Spleen (tissue), 11 donors: ENCODE results near the gene GCFC2. TPM values are rescaled to one million over a fixed set of nuclear protein-coding genes. Genes with fewer than 3 reads are reported as not detected.

Experiments
- DNase-seq: peaks from one replicate; pipeline ENCODE4 v3.0.0-alpha.2; 2020
- H3K27ac ChIP-seq, 8 donors: fragments of 200-600 bp; sonication (generic) in 7 of 8; 1 replicate in 4 of 8; 2 replicates in 4 of 8; pipeline versions ENCODE4 v1.5.0 to v1.8.0; 2016 to 2021; ENCODE audit warnings: inconsistent platforms in 4 of 8, mild to moderate bottlenecking in 4 of 8, moderate library complexity in 1 of 8
- H3K27me3 ChIP-seq, 7 donors: fragments of 200-600 bp; sonication (generic) in 6 of 7; replicated peaks in 1 of 7; 1 replicate in 4 of 7; 2 replicates in 3 of 7; pipeline versions ENCODE4 v1.5.0 to v1.8.0; 2016 to 2021; ENCODE audit warnings: inconsistent platforms in 3 of 7, mild to moderate bottlenecking in 1 of 7
- H3K36me3 ChIP-seq, 6 donors: fragments of 200-600 bp; sonication (generic) in 5 of 6; 1 replicate in 4 of 6; 2 replicates in 2 of 6; pipeline versions ENCODE4 v1.5.0 to v1.8.0; 2016 to 2021; ENCODE audit warnings: inconsistent platforms in 2 of 6
- H3K4me1 ChIP-seq, 6 donors: fragments of 200-600 bp; sonication (generic) in 5 of 6; 1 replicate in 3 of 6; 2 replicates in 3 of 6; pipeline versions ENCODE4 v1.5.0 to v1.8.0; 2016 to 2021; ENCODE audit warnings: inconsistent platforms in 3 of 6
- H3K4me3 ChIP-seq, 8 donors: fragments of 200-600 bp; sonication (generic) in 7 of 8; 1 replicate in 4 of 8; 2 replicates in 4 of 8; pipeline versions ENCODE4 v1.5.0 to v1.8.0; 2016 to 2021; ENCODE audit warnings: inconsistent platforms in 4 of 8, mild to moderate bottlenecking in 4 of 8, moderate library complexity in 2 of 8
- H3K9me3 ChIP-seq, 8 donors: fragments of 200-600 bp; sonication (generic) in 7 of 8; 1 replicate in 4 of 8; 2 replicates in 4 of 8; pipeline versions ENCODE4 v1.5.0 to v1.8.0; 2016 to 2021; ENCODE audit warnings: inconsistent platforms in 4 of 8
- POLR2A ChIP-seq, 3 donors: fragments of 450-650 bp; IDR thresholded peaks; one replicate each; pipeline ENCODE4 v1.5.1; 2017; ENCODE audit warnings: antibody characterized with exemption in 3 of 3, mild to moderate bottlenecking in 1 of 3
- POLR2AphosphoS5 ChIP-seq, 3 donors: sonication (generic); formaldehyde crosslinking; IDR thresholded peaks; one replicate each; pipeline ENCODE4 v1.5.1; 2017; ENCODE audit warnings: antibody characterized with exemption in 3 of 3
- WGBS, 5 donors: extraction: QIAGEN DNeasy Blood & Tissue Kit in 3 of 5; methylation state at CpG; one replicate each; pipeline versions ENCODE4 v1.1.5 to v1.1.7; 2013 to 2018; 5-methylcytosine and 5-hydroxymethylcytosine counted together
- intact Hi-C: fragments of 100-400 bp; cut with DNase I; formaldehyde crosslinking; loops from one replicate; pipeline ENCODE4 v1.15.0; 2023; ENCODE audit warnings: low total_unique reads
- polyA plus RNA-seq, 3 donors: library from polyadenylated mRNA; stranded (reverse); fragments of 200-250 nt; gene quantifications; one replicate each; pipeline ENCODE4 v1.2.1, GENCODE V29; 2013
- total RNA-seq, 7 donors: library from RNA; depleted of rRNA in 3 of 7; stranded (reverse); fragments of >200 nt in 3 of 7; fragmentation: NEBNext Ultra II Directional in 4 of 7; extraction: Animal tissue kit (Norgen Biotek cat#: 25700) in 4 of 7; gene quantifications; one replicate each; pipeline versions ENCODE4 v1.1.0 to v1.2.1, GENCODE V29; 2016 to 2021
- TF ChIP-seq, protein P1 (sequence below), 11 experiments: fragments of 200-600 bp in 7 of 11; fragments of 450-650 bp in 4 of 11; sonication (generic) in 4 of 11; IDR thresholded peaks in 8 of 11; conservative IDR thresholded peaks in 3 of 11; 1 replicate in 7 of 11; 2 replicates in 4 of 11; pipeline versions ENCODE4 v1.4.0 to v1.8.0; 2016 to 2021; ENCODE audit warnings: antibody characterized with exemption in 11 of 11, inconsistent platforms in 4 of 11, mild to moderate bottlenecking in 1 of 11
- donor health status: healthy with polysubstance abuse.
- donor health status: DM: no; HTN: no; CAD: no; lungs with moderate emphysema.
- donor health status: DM: no; HTN: no; CAD: no.
- donor health status: Bipolar disorder and iron deficiency.
- donor health status: healthy.
- donor health status: DM: no; HTN: no; CAD: no.
- donor health status: DM: yes; HTN: yes; CAD: no.

GCFC2 gene
- total and polyA plus RNA-seq, 10 donors: 13.1 to 27.7 (median 20.5) TPM

DNA sequence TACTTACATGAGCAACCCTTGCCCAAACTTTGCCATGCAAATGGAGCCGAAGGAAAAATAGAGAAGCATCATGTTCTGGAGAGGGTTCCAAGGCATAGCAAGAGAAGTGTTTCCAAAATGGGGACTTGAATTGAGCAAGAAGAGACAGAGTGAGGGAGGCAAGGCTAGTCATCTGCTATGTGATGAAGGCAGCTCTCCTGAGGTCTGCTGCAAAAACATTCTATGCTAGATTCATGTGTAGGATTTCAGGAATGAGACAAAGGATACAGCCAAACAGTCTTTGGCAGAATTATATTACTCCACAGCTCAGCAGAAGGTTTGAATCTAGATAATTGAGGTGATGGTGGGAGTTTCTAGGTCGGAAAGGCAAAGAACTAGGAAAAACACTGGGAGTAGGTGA, 88.2 kb downstream of the GCFC2 start:
- peaks cover 0 to 16% (median 0%) of the 10 kb centered on the region in 7 donors for H3K27me3 ChIP-seq
- intact Hi-C loops: loop anchor here (10.0 kb wide), 1 partner anchor 698 kb away; no protein-coding TSS in a partner anchor
- TF ChIP-seq POLR2AphosphoS5 (IDR thresholded peaks at IDR 0.05): no peak
- no peak for TF ChIP-seq POLR2A (IDR thresholded peaks at IDR 0.05)
- TF ChIP-seq, protein P1, sequence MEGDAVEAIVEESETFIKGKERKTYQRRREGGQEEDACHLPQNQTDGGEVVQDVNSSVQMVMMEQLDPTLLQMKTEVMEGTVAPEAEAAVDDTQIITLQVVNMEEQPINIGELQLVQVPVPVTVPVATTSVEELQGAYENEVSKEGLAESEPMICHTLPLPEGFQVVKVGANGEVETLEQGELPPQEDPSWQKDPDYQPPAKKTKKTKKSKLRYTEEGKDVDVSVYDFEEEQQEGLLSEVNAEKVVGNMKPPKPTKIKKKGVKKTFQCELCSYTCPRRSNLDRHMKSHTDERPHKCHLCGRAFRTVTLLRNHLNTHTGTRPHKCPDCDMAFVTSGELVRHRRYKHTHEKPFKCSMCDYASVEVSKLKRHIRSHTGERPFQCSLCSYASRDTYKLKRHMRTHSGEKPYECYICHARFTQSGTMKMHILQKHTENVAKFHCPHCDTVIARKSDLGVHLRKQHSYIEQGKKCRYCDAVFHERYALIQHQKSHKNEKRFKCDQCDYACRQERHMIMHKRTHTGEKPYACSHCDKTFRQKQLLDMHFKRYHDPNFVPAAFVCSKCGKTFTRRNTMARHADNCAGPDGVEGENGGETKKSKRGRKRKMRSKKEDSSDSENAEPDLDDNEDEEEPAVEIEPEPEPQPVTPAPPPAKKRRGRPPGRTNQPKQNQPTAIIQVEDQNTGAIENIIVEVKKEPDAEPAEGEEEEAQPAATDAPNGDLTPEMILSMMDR (IDR thresholded peaks at IDR 0.05 in 8 of 11, conservative IDR thresholded peaks at IDR 0.05 in 3 of 11): no peak
- DNase-seq: no peak
- no peak overlapping the region for H3K27ac ChIP-seq
- no peak overlapping the region for H3K4me3 ChIP-seq
- H3K36me3 ChIP-seq: no peaks in the 10 kb centered on the region
- H3K4me1 ChIP-seq: no peaks in the 10 kb centered on the region
- WGBS, 5 donors: 45 to 90% (median 58%) methylated on average over 2 of the region's 2 CpGs
- H3K9me3 ChIP-seq: peaks cover 0 to under 1% (median 0%) of the 10 kb centered on the region in 8 donors

DNA sequence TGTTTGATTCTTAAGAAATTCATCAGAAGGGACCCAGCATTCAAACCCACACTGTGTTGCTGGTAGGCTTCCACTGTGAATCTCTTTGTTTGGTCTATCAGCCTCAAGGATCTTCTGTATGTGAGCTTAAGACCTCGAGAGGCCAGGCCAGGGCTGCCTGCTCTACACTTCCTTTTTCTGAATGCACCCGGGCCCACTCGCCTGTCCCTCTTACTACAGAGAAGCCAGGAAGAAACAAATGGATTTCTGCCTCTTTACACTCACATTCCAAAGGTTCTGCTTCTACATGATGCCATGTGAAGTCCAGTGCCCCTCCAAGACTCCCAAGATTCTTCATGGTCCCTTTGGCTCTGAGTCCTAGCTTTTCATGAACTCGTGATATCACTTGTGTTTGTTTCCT, 89.5 kb downstream of the GCFC2 start:
- Histone ChIP-seq H3K27ac (no peak overlapping the region), H3K27me3 (peaks cover 0 to 16% (median 0%) of the 10 kb centered on the region in 7 donors), H3K9me3 (peaks cover 0 to 8% (median 0%) of the 10 kb centered on the region in 8 donors), H3K36me3 (no peaks in the 10 kb centered on the region), H3K4me3 (no peak overlapping the region), H3K4me1 (no peaks in the 10 kb centered on the region)
- TF ChIP-seq, protein P1 (IDR thresholded peaks at IDR 0.05 in 8 of 11, conservative IDR thresholded peaks at IDR 0.05 in 3 of 11): no peak
- TF ChIP-seq POLR2A (IDR thresholded peaks at IDR 0.05) (no peak), POLR2AphosphoS5 (IDR thresholded peaks at IDR 0.05) (no peak)
- WGBS, 5 donors: 58 to 75% (median 71%) methylated on average over 4 of the region's 4 CpGs
- intact Hi-C loops: loop anchor here (10.0 kb wide), 1 partner anchor 696 kb away; no protein-coding TSS in a partner anchor
- no peak for DNase-seq

GRCh38 chr2:75619956-75620740, 90.6 kb downstream of the GCFC2 start:
- H3K4me3 ChIP-seq: no peak overlapping the region
- peaks cover 0 to 11% (median 0%) of the 10 kb centered on the region in 7 donors for H3K27me3 ChIP-seq
- H3K36me3 ChIP-seq: no peaks in the 10 kb centered on the region
- intact Hi-C loops: loop anchor here (10.0 kb wide), 1 partner anchor 695 kb away; no protein-coding TSS in a partner anchor
- H3K4me1 ChIP-seq: no peaks in the 10 kb centered on the region
- no peak for DNase-seq
- TF ChIP-seq POLR2A (IDR thresholded peaks at IDR 0.05): no peak
- TF ChIP-seq, protein P1 (IDR thresholded peaks at IDR 0.05 in 8 of 11, conservative IDR thresholded peaks at IDR 0.05 in 3 of 11): no peak
- no peak for TF ChIP-seq POLR2AphosphoS5 (IDR thresholded peaks at IDR 0.05)
- 82 to 92% (median 83%) methylated on average over 4 of the region's 4 CpGs for WGBS, 5 donors
- H3K27ac ChIP-seq: no peak overlapping the region
- peaks cover 0 to 8% (median 0%) of the 10 kb centered on the region in 8 donors for H3K9me3 ChIP-seq

- peaks cover 0 to 3% (median 0%) of the 10 kb centered on the region in 7 donors for H3K27me3 ChIP-seq
- intact Hi-C loops: no loop called here
- H3K4me1 ChIP-seq: no peaks in the 10 kb centered on the region
- no peak overlapping the region for H3K27ac ChIP-seq
- no peak for TF ChIP-seq POLR2A (IDR thresholded peaks at IDR 0.05)
- no peak for TF ChIP-seq POLR2AphosphoS5 (IDR thresholded peaks at IDR 0.05)
- TF ChIP-seq, protein P1 (IDR thresholded peaks at IDR 0.05 in 8 of 11, conservative IDR thresholded peaks at IDR 0.05 in 3 of 11): no peak
- H3K9me3 ChIP-seq: peaks cover 0 to 8% (median 0%) of the 10 kb centered on the region in 8 donors
- H3K4me3 ChIP-seq: no peak overlapping the region
- DNase-seq: no peak
- 88 to 94% (median 90%) methylated on average over 3 of the region's 3 CpGs for WGBS, 5 donors
- H3K36me3 ChIP-seq: no peaks in the 10 kb centered on the region
Observed at GRCh38 chr2:75616933-75617332, 93.8 kb downstream of the GCFC2 start.
